PC-9 (cell line): Measurements from ENCODE around the gene TNIP3. TPM values are rescaled to one million over a fixed set of nuclear protein-coding genes. Genes with fewer than 3 reads are reported as not detected.

Experiments used
- BruUV-seq: library from RNA; stranded (reverse); fragments of 400-500 nt; replicated peaks from 2 replicates; lab custom pipeline; 2021; lab: Mats Ljungman, UMichigan
- CTCF ChIA-PET: fragments of 300-600 bp; sonication (Branson Sonifier 250); formaldehyde crosslinking; loops from one replicate; lab custom pipeline; 2022; ENCODE audit warnings: antibody characterized with exemption; lab: Charles Lee
- POLR2A ChIA-PET: fragments of 300-600 bp; sonication (Branson Sonifier 250); formaldehyde crosslinking; loops from one replicate; lab custom pipeline; 2022; ENCODE audit warnings: antibody characterized with exemption; ENCODE audit not compliant: unreplicated experiment; lab: Charles Lee
- DNase-seq, 2 experiments: peaks; one replicate each; pipeline versions ENCODE4 v3.0.0 to v3.0.0-alpha.2; 2015 to 2022; ENCODE audit warnings: mixed read lengths in 1 of 2
- H2AFZ ChIP-seq: fragments of 200-600 bp; sonication (generic); 2 replicates; pipeline ENCODE4 v1.8.1; 2017; ENCODE audit warnings: antibody characterized with exemption
- H3F3A ChIP-seq: fragments of 200-600 bp; sonication (generic); 2 replicates; pipeline ENCODE4 v1.8.1; 2017; ENCODE audit warnings: antibody characterized with exemption, mild to moderate bottlenecking, low read depth; ENCODE audit not compliant: insufficient read depth
- H3K27ac ChIP-seq: fragments of 200-600 bp; sonication (generic); 2 replicates; pipeline ENCODE4 v1.6.1; 2016; ENCODE audit warnings: mixed run types
- H3K27me3 ChIP-seq: fragments of 200-600 bp; sonication (generic); 2 replicates; pipeline ENCODE4 v1.6.1; 2016; ENCODE audit warnings: low read depth, mixed run types; ENCODE audit not compliant: insufficient read depth
- H3K36me3 ChIP-seq: fragments of 200-600 bp; sonication (generic); 2 replicates; pipeline ENCODE4 v1.6.1; 2016; ENCODE audit warnings: low read depth, mixed run types
- H3K4me1 ChIP-seq: fragments of 200-600 bp; sonication (generic); replicated peaks from 2 replicates; pipeline ENCODE4 v1.6.1; 2016; ENCODE audit warnings: mixed run types; ENCODE audit not compliant: insufficient read depth
- H3K4me2 ChIP-seq: fragments of 200-600 bp; sonication (generic); 2 replicates; pipeline ENCODE4 v1.6.1; 2017; ENCODE audit warnings: mixed run types
- H3K4me3 ChIP-seq: fragments of 200-600 bp; sonication (generic); 2 replicates; pipeline ENCODE4 v1.6.1; 2016; ENCODE audit warnings: mixed run types
- H3K79me2 ChIP-seq: fragments of 200-600 bp; sonication (generic); 2 replicates; pipeline ENCODE4 v1.6.1; 2017; ENCODE audit warnings: low read depth, mixed run types
- H3K9me2 ChIP-seq: fragments of 200-600 bp; sonication (generic); 2 replicates; pipeline ENCODE4 v1.8.1; 2017; ENCODE audit warnings: mild to moderate bottlenecking; ENCODE audit not compliant: insufficient read depth
- H3K9me3 ChIP-seq: fragments of 200-600 bp; sonication (generic); 2 replicates; pipeline ENCODE4 v1.8.1; 2016; ENCODE audit warnings: low read depth; ENCODE audit not compliant: insufficient read depth
- H4K20me1 ChIP-seq: fragments of 200-600 bp; sonication (generic); 2 replicates; pipeline ENCODE4 v1.8.1; 2017; ENCODE audit not compliant: insufficient read depth
- CTCF ChIP-seq: fragments of 200-600 bp; sonication (generic); conservative IDR thresholded peaks from 2 replicates; pipeline ENCODE4 v1.6.1; 2017; ENCODE audit warnings: mixed run types, antibody characterized with exemption, mild to moderate bottlenecking, moderate library complexity
- EZH2 ChIP-seq: fragments of 200-600 bp; sonication (generic); IDR thresholded peaks from 2 replicates; pipeline ENCODE4 v1.8.0; 2017; ENCODE audit warnings: antibody characterized with exemption, low read depth
- intact Hi-C: fragments of 100-400 bp; cut with micrococcal nuclease; formaldehyde crosslinking; loops from one replicate; pipeline ENCODE4 v1.10.0; 2022; ENCODE audit not compliant: unreplicated experiment
- total RNA-seq: library from RNA; stranded (reverse); gene quantifications from 2 replicates; pipeline ENCODE4 v1.2.3, GENCODE V29; 2021

TNIP3 gene
- total RNA-seq, 1 experiment from 2014 or later, result 1.2 TPM

- Histone ChIP-seq H4K20me1 (no peaks in the 10 kb centered on the region), H3K9me3 (no peaks in the 10 kb centered on the region), H3K4me3 (no peak overlapping the region), H3K4me2 (no peak overlapping the region), H3K27me3 (no peaks in the 10 kb centered on the region), H3K4me1 (no peaks in the 10 kb centered on the region), H3K36me3 (no peaks in the 10 kb centered on the region), H3K9me2 (no peaks in the 10 kb centered on the region), H3K79me2 (no peaks in the 10 kb centered on the region), H3F3A (no peaks in the 10 kb centered on the region), H3K27ac (no peak overlapping the region), H2AFZ (no peak overlapping the region)
- no peak for TF ChIP-seq EZH2
- no peak for TF ChIP-seq CTCF
- ChIA-PET POLR2A (no interaction called here), CTCF (no interaction called here)
- no peak for DNase-seq
- no TSS peak for BruUV-seq
- intact Hi-C loops, result loop anchor here (1.0 to 10.0 kb wide), 3 partner anchors 381 to 1025 kb away; no protein-coding TSS in a partner anchor
Measured at GRCh38 chr4:121096191-121096590, 67.9 kb downstream of the TNIP3 start.

GRCh38 chr4:121094297-121094966 is 69.7 kb downstream of the TNIP3 start:
- Histone ChIP-seq H2AFZ (no peak overlapping the region), H3F3A (no peaks in the 10 kb centered on the region), H3K27ac (no peak overlapping the region), H3K36me3 (no peaks in the 10 kb centered on the region), H3K9me2 (no peaks in the 10 kb centered on the region), H3K4me2 (no peak overlapping the region), H3K79me2 (no peaks in the 10 kb centered on the region), H3K4me3 (no peak overlapping the region), H3K9me3 (no peaks in the 10 kb centered on the region), H3K4me1 (no peaks in the 10 kb centered on the region), H4K20me1 (no peaks in the 10 kb centered on the region), H3K27me3 (no peaks in the 10 kb centered on the region)
- DNase-seq, result no peak
- POLR2A ChIA-PET, result no interaction called here
- TF ChIP-seq CTCF (no peak), EZH2 (no peak)
- BruUV-seq, result no TSS peak
- intact Hi-C loops, result loop anchor here (10.0 kb wide), 1 partner anchor 380 kb away; no protein-coding TSS in a partner anchor
- CTCF ChIA-PET, result no interaction called here

GRCh38 chr4:121093261-121093660 is 70.9 kb downstream of the TNIP3 start:
- DNase-seq, result no peak
- Histone ChIP-seq H3K9me3 (no peaks in the 10 kb centered on the region), H2AFZ (no peak overlapping the region), H4K20me1 (no peaks in the 10 kb centered on the region), H3K27me3 (no peaks in the 10 kb centered on the region), H3K4me3 (no peak overlapping the region), H3F3A (no peaks in the 10 kb centered on the region), H3K36me3 (no peaks in the 10 kb centered on the region), H3K27ac (no peak overlapping the region), H3K4me2 (no peak overlapping the region), H3K79me2 (no peaks in the 10 kb centered on the region), H3K4me1 (no peaks in the 10 kb centered on the region), H3K9me2 (no peaks in the 10 kb centered on the region)
- TF ChIP-seq CTCF (no peak), EZH2 (no peak)
- intact Hi-C loops, result loop anchor here (10.0 kb wide), 1 partner anchor 378 kb away; no protein-coding TSS in a partner anchor
- ChIA-PET POLR2A (interaction anchor here (0.5 kb wide), 1 partner anchor 878 kb away, joined by 6 read pairs; no protein-coding TSS in a partner anchor), CTCF (no interaction called here)
- BruUV-seq, result no TSS peak
